ENCODE measurements around the gene TBC1D24. TPM values are rescaled to one million over a fixed set of nuclear protein-coding genes. Genes with fewer than 3 reads are reported as not detected.

The TBC1D24 gene
- total and polyA plus RNA-seq, 2 donors (not counting 1 experiment from before 2014, with no cell fraction given), result 7.1 to 9.4 TPM

DNA sequence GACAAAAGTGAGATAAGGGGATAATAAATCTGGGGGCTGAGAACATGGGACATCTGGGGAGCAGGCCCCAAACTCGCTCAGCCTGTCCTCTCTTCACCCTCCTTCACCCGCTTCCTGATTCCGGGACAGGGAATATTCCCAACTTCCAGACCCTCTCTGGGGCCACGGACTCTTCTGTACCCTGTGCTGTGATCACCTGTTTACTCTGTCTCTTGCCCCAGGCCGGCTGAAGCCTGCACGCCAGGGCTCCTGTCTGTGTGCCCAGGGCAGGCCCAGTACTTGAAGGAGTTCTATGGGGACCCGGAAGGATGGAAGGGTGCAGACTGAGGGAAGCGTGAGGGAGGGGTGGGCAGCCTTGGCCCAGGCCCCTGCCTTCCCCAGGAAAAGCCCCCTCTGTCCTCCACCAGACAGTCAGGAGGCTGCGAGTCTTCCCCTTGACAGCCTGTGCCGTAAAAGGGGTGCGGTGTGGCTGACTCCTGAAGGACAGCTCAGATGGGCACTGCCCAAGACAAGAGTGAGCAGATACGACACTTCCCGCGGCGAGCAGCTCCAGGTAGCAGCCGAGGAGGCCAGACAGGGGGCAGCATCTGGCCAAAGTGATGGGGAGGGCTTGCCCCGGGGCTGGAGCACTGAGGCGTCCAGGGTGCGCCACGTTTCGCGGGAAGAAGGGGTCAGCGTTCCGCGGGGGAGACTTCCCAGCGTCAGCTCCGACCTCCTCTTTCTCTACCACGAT, 46.7 kb upstream of the TBC1D24 start:
- intact Hi-C loops (cut with micrococcal nuclease), result loop anchor here (1.0 kb wide), 1 partner anchor 88 kb away; the partner anchor contains the start of gene ABCA3
- peaks cover 0 to 9% of the 10 kb centered on the region in 2 experiments for H3K36me3 ChIP-seq (replicated peaks in 1 of 2; ENCODE audit: control extremely low read depth in 1 of 2, control insufficient read depth in 1 of 2, extremely low read depth in 1 of 2, insufficient read depth in 2 of 2, low read length in 1 of 2)
- H3K79me2 ChIP-seq (ENCODE audit: control insufficient read depth, insufficient read depth, low read length), result peaks cover 15% of the 10 kb centered on the region
- H3K27ac Mint-ChIP-seq, result peak overlapping the region; percentile 75
- H3K27me3 ChIP-seq (replicated peaks in 1 of 4; ENCODE audit: control extremely low read depth in 1 of 4, control insufficient read depth in 3 of 4, insufficient read depth in 4 of 4, low read length in 3 of 4), result no peaks in the 10 kb centered on the region
- H3K9me3 ChIP-seq (ENCODE audit: control extremely low read depth in 1 of 3, control insufficient read depth in 2 of 3, insufficient read depth in 1 of 3, low read length in 2 of 3), result no peaks in the 10 kb centered on the region
- ATAC-seq (ENCODE audit: low read depth), result no peak
- 35% methylated on average over 26 of the region's 28 CpGs for WGBS (ENCODE audit: insufficient coverage)
- peak overlapping the region in 4 of 5 experiments; percentile 66 to 84 (median 72) for H3K4me3 ChIP-seq (ENCODE audit: control extremely low read depth in 1 of 5, extremely low read depth in 1 of 5, insufficient read depth in 1 of 5, low read depth in 2 of 5, low read length in 4 of 5)
- TF ChIP-seq, protein P1, sequence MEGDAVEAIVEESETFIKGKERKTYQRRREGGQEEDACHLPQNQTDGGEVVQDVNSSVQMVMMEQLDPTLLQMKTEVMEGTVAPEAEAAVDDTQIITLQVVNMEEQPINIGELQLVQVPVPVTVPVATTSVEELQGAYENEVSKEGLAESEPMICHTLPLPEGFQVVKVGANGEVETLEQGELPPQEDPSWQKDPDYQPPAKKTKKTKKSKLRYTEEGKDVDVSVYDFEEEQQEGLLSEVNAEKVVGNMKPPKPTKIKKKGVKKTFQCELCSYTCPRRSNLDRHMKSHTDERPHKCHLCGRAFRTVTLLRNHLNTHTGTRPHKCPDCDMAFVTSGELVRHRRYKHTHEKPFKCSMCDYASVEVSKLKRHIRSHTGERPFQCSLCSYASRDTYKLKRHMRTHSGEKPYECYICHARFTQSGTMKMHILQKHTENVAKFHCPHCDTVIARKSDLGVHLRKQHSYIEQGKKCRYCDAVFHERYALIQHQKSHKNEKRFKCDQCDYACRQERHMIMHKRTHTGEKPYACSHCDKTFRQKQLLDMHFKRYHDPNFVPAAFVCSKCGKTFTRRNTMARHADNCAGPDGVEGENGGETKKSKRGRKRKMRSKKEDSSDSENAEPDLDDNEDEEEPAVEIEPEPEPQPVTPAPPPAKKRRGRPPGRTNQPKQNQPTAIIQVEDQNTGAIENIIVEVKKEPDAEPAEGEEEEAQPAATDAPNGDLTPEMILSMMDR (IDR thresholded peaks at IDR 0.05), result no peak
- TF ChIP-seq EZH2 (IDR thresholded peaks at IDR 0.05; ENCODE audit: borderline replicate concordance, insufficient read depth, low read depth, low read length, poor library complexity, severe bottlenecking), result no peak
- H3K4me1 Mint-ChIP-seq, result peaks cover 14% of the 10 kb centered on the region
- no peaks in the 10 kb centered on the region for H3K27me3 Mint-ChIP-seq
- peaks cover 9 to 19% of the 10 kb centered on the region in 2 donors for H3K4me1 ChIP-seq (ENCODE audit: control insufficient read depth in 2 of 2, insufficient read depth in 2 of 2, low read length in 2 of 2)
- H3K9me3 Mint-ChIP-seq (ENCODE audit: insufficient read depth), result no peaks in the 10 kb centered on the region
- ChIA-PET CTCF (interaction anchor here (0.6 to 4.4 kb wide), 6 partner anchors 10 to 234 kb away, joined by 3 to 31 read pairs (median 5); no protein-coding TSS in a partner anchor), POLR2A (interaction anchor here (0.5 to 2.0 kb wide), 3 partner anchors 32 to 146 kb away, joined by 3 to 6 read pairs (median 3); partner anchors contain the start of gene TEDC2)
- no peaks in the 10 kb centered on the region for H4K20me1 ChIP-seq (ENCODE audit: control insufficient read depth, insufficient read depth, low read length, poor library complexity, severe bottlenecking)
- peak; percentile 66 for DNase-seq
- peak overlapping the region; percentile 98 for H2AFZ ChIP-seq (ENCODE audit: insufficient read depth, low read depth, low read length, poor library complexity, severe bottlenecking)
- H3K4me3 Mint-ChIP-seq, result peak overlapping the region; percentile 88
- H3K4me2 ChIP-seq (replicated peaks; ENCODE audit: low read depth, low read length, poor library complexity, severe bottlenecking), result peak overlapping the region; percentile 95
- no peak overlapping the region for H3K27ac ChIP-seq (ENCODE audit: low read length in 2 of 2)
- H3K9ac ChIP-seq (ENCODE audit: low read length), result peak overlapping the region; percentile 69

DNA sequence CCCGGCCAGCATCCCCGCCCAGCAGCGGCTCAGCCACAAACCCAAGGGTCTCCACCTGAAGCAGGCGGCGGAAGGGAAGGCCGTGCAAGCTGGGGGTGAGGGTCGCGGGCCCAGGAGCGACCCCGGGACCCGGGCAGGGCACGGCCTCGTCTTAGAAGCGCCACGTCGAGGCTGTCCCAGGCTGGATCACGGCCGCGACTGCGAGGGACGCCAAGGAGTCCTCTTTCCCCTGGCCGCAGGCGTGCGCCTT, 46.2 kb upstream of the TBC1D24 start:
- Histone ChIP-seq H3K79me2 (ENCODE audit: control insufficient read depth, insufficient read depth, low read length) (peaks cover 17% of the 10 kb centered on the region), H3K27me3 (replicated peaks in 1 of 4; ENCODE audit: control extremely low read depth in 1 of 4, control insufficient read depth in 3 of 4, insufficient read depth in 4 of 4, low read length in 3 of 4) (no peaks in the 10 kb centered on the region), H3K36me3 (replicated peaks in 1 of 2; ENCODE audit: control extremely low read depth in 1 of 2, control insufficient read depth in 1 of 2, extremely low read depth in 1 of 2, insufficient read depth in 2 of 2, low read length in 1 of 2) (peaks cover 0 to 10% of the 10 kb centered on the region in 2 experiments), H4K20me1 (ENCODE audit: control insufficient read depth, insufficient read depth, low read length, poor library complexity, severe bottlenecking) (no peaks in the 10 kb centered on the region), H3K4me3 (ENCODE audit: control extremely low read depth in 1 of 5, extremely low read depth in 1 of 5, insufficient read depth in 1 of 5, low read depth in 2 of 5, low read length in 4 of 5) (peak overlapping the region in 4 of 5 experiments; percentile 66 to 84 (median 72)), H3K4me1 (ENCODE audit: control insufficient read depth in 2 of 2, insufficient read depth in 2 of 2, low read length in 2 of 2) (peaks cover 9 to 17% of the 10 kb centered on the region in 2 donors), H3K27ac (ENCODE audit: low read length in 2 of 2) (no peak overlapping the region), H2AFZ (ENCODE audit: insufficient read depth, low read depth, low read length, poor library complexity, severe bottlenecking) (peak overlapping the region; percentile 98), H3K9ac (ENCODE audit: low read length) (peak overlapping the region; percentile 69), H3K4me2 (replicated peaks; ENCODE audit: low read depth, low read length, poor library complexity, severe bottlenecking) (peak overlapping the region; percentile 95), H3K9me3 (ENCODE audit: control extremely low read depth in 1 of 3, control insufficient read depth in 2 of 3, insufficient read depth in 1 of 3, low read length in 2 of 3) (no peaks in the 10 kb centered on the region)
- no peak for ATAC-seq (ENCODE audit: low read depth)
- no peaks in the 10 kb centered on the region for H3K9me3 Mint-ChIP-seq (ENCODE audit: insufficient read depth)
- H3K4me3 Mint-ChIP-seq, result peak overlapping the region; percentile 88
- intact Hi-C loops (cut with micrococcal nuclease), result loop anchor here (1.0 kb wide), 5 partner anchors 32 to 160 kb away; partner anchors contain the start of genes ABCA3, RNPS1 and TEDC2
- peaks cover 13% of the 10 kb centered on the region for H3K4me1 Mint-ChIP-seq
- H3K27me3 Mint-ChIP-seq, result no peaks in the 10 kb centered on the region
- TF ChIP-seq, protein P1 (IDR thresholded peaks at IDR 0.05), result no peak
- no peak for TF ChIP-seq EZH2 (IDR thresholded peaks at IDR 0.05; ENCODE audit: borderline replicate concordance, insufficient read depth, low read depth, low read length, poor library complexity, severe bottlenecking)
- peak overlapping the region; percentile 75 for H3K27ac Mint-ChIP-seq
- no peak for DNase-seq
- 1% methylated on average over 24 of the region's 24 CpGs for WGBS (ENCODE audit: insufficient coverage)
- ChIA-PET CTCF (interaction anchor here (1.1 to 4.4 kb wide), 5 partner anchors 18 to 234 kb away, joined by 3 to 31 read pairs (median 5); no protein-coding TSS in a partner anchor), POLR2A (interaction anchor here (0.5 to 2.0 kb wide), 3 partner anchors 31 to 147 kb away, joined by 3 to 6 read pairs (median 3); partner anchors contain the start of gene TEDC2)

Measured in B cell (primary cell).